ENCODE results near the gene OXA1L.
"Not testable (repeated sequence)": the region's sequence is repeated elsewhere in the genome, so short reads cannot be mapped to it uniquely, and the experiment has no call there.

OXA1L gene

DNA sequence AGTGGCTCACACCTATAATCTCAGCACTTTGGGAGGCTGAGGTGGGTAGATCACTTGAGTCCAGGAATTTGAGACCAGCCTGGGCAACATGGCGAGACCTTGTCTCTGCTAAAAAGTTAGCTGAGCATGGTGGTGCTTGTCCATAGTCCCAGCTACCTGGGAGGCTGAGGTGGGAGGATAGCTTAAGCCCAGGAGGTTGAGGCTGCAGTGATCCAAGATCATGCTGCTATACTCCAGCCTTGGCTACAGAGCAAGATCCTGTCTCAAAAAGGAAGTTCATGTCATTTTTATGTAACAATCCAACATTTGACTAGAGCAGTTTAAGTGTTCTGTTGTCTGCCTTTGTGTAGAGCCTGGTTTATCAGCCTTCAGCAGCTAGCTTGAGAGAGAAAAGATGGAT is 6.2 kb downstream of the OXA1L start:
- H3K4me3 ChIP-seq (ENCODE audit: low read depth, low read length), result no peak overlapping the region
- H3K36me3 ChIP-seq, result peaks cover 38% of the 10 kb centered on the region
- H3K9me3 ChIP-seq (ENCODE audit: severe bottlenecking), result no peaks in the 10 kb centered on the region
- no peak for DNase-seq
- TF ChIP-seq, protein P1, sequence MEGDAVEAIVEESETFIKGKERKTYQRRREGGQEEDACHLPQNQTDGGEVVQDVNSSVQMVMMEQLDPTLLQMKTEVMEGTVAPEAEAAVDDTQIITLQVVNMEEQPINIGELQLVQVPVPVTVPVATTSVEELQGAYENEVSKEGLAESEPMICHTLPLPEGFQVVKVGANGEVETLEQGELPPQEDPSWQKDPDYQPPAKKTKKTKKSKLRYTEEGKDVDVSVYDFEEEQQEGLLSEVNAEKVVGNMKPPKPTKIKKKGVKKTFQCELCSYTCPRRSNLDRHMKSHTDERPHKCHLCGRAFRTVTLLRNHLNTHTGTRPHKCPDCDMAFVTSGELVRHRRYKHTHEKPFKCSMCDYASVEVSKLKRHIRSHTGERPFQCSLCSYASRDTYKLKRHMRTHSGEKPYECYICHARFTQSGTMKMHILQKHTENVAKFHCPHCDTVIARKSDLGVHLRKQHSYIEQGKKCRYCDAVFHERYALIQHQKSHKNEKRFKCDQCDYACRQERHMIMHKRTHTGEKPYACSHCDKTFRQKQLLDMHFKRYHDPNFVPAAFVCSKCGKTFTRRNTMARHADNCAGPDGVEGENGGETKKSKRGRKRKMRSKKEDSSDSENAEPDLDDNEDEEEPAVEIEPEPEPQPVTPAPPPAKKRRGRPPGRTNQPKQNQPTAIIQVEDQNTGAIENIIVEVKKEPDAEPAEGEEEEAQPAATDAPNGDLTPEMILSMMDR (IDR thresholded peaks at IDR 0.05; ENCODE audit: low read depth, low read length), result no peak
- no peaks in the 10 kb centered on the region for H3K27me3 ChIP-seq (ENCODE audit: insufficient read depth, low read depth, severe bottlenecking)
- H3K27ac ChIP-seq, result no peak overlapping the region

DNA sequence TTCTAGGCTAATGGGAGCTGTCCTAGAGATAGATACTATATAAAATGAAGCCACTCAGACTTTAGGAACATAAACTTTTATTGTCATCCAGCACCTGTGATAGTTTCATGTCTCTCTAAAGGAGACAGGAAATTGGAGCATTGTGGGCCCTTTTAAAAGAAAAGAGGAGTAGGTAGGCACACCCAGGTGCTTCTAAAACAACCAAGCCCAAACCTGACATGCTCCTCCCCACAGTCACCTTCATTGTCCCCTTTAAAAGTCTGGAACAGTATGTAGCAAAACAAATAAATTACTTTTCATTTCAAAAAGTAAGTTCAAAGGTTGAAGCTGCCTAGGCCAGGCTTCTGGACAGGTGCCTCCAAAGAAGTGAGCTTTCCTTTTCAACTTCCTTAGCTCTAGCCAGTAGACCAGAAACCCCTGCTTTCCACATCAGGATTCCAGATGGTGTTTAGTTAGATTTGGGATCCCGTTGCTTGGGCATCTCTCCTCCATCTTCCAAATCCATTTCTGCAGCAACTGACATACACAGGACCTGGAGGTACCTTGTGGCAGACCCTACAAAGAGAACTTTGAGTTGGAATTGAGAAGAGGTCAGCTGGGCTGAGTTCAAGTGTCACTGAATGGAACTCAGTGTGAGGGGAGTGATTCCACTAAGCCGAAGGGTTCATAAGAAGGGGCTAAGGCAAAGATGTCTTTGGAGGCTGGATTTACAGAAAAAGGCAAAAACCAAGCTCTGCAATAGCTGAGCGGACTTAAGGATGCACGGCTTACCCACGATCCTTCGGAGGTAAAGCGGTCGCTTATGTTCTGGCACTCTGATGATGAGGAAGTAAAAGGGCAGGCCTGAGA is 6.9 kb downstream of the OXA1L start:
- no peak for DNase-seq
- Histone ChIP-seq H3K27me3 (ENCODE audit: insufficient read depth, low read depth, severe bottlenecking) (no peaks in the 10 kb centered on the region), H3K36me3 (peaks cover 32% of the 10 kb centered on the region), H3K4me3 (ENCODE audit: low read depth, low read length) (no peak overlapping the region), H3K9me3 (ENCODE audit: severe bottlenecking) (no peaks in the 10 kb centered on the region), H3K27ac (no peak overlapping the region)
- TF ChIP-seq, protein P1 (IDR thresholded peaks at IDR 0.05; ENCODE audit: low read depth, low read length), result no peak

DNA sequence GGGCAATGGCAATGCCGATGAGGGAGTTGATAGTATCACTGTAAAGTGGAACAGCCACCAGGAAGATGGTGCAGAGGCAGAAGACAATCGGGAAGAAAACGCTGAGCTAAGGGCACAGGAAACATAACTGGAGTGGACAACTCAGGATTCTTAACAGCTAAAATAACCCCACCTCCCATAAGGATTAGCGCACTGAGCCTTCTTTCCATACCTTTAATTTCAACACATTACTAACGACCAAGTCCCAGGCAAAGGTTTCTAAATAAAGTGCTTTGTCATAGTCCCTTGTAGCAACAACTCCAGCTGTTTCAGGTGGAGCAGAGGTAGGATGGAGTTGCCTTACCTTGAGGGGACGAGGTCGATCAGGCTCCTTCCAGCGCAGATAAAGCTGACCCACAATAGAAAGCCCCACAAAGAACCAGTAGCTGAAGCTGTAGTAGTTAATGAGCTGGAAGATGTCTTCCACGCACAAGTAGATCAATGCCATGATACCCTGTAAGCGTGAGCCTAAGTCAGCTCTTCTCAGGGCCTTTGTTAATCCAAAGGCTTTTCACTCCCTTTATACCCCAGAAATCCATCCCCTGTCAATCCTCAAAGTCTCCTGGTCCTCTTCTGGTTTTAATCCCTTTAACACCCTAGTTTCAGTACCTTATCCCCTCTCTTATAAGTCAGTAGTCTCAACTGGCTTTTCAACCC is 7.7 kb downstream of the OXA1L start:
- no peak overlapping the region for H3K4me3 ChIP-seq (ENCODE audit: low read depth, low read length)
- H3K27ac ChIP-seq, result no peak overlapping the region
- TF ChIP-seq, protein P1 (IDR thresholded peaks at IDR 0.05; ENCODE audit: low read depth, low read length), result no peak
- H3K27me3 ChIP-seq (ENCODE audit: insufficient read depth, low read depth, severe bottlenecking), result no peaks in the 10 kb centered on the region
- DNase-seq, result peak; percentile 62
- no peaks in the 10 kb centered on the region for H3K9me3 ChIP-seq (ENCODE audit: severe bottlenecking)
- H3K36me3 ChIP-seq, result peaks cover 31% of the 10 kb centered on the region

DNA sequence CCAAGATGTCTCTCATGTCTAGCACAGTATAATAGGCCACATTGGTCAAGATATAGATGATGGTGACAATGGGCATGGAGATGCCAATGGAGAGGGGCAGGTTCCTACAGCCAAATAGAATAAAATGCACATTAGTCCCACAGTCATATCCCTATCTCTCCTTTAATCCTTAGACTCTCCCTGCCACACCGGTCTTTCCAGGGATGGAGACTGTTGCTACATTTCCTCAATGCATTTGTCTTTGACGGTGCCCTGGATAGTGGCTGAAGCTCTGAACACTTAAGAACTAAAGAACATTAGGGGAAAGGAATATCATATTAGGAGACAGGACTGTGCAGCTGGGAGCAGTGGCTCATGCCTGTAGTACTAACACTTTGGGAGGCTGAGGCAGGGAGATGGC is 9.7 kb downstream of the OXA1L start:
- H3K9me3 ChIP-seq (ENCODE audit: severe bottlenecking), result no peaks in the 10 kb centered on the region
- no peak overlapping the region for H3K27ac ChIP-seq
- H3K4me3 ChIP-seq (ENCODE audit: low read depth, low read length), result no peak overlapping the region
- DNase-seq, result no peak
- TF ChIP-seq, protein P1 (IDR thresholded peaks at IDR 0.05; ENCODE audit: low read depth, low read length), result no peak
- peaks cover 12% of the 10 kb centered on the region for H3K36me3 ChIP-seq
- no peaks in the 10 kb centered on the region for H3K27me3 ChIP-seq (ENCODE audit: insufficient read depth, low read depth, severe bottlenecking)

DNA sequence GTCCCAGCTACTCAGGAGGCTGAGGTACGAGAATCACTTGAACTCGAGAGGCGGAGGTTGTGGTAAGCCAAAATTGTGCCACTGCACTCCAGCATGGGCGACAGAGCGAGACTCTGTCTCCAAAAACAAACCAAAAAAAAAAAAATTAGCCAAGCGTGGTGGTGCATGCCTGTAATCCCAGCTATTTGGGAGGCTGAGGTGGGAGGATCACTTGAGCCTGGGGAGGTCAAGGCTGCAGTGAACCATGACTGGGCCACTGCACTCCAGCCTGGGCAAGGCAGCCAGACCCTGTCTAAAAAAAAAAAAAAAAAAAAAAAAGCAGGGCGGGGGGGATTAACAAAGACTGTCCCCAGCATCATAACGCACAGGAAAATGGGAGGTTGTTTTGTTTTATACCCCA is 10.4 kb downstream of the OXA1L start:
- not testable (repeated sequence) for H3K4me3 ChIP-seq (ENCODE audit: low read depth, low read length); H3K9me3 ChIP-seq (ENCODE audit: severe bottlenecking); DNase-seq; H3K27me3 ChIP-seq (ENCODE audit: insufficient read depth, low read depth, severe bottlenecking); H3K36me3 ChIP-seq; H3K27ac ChIP-seq

DNA sequence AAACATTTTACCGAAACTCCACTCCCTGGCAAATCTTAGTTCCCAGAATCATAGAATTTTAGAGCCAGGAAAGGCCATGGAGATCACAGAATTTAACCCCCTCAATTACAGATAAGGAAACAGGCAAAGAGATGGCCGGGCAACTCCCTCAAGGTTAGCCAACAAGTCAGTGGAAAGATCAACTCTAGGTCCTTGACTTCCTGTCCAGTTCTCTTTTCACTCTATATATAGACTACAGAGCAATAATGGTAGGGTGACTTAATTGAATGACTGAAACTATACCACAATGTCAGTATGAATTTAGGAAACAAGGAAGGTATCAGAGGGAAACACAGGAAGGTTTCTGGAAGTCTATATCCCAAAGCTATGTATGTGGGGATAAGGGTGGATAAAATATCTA is 11.6 kb downstream of the OXA1L start:
- Histone ChIP-seq H3K4me3 (ENCODE audit: low read depth, low read length) (no peak overlapping the region), H3K27me3 (ENCODE audit: insufficient read depth, low read depth, severe bottlenecking) (no peaks in the 10 kb centered on the region), H3K27ac (no peak overlapping the region), H3K36me3 (no peaks in the 10 kb centered on the region; the same call in 1 of the 2 replicates), H3K9me3 (ENCODE audit: severe bottlenecking) (no peaks in the 10 kb centered on the region)
- TF ChIP-seq, protein P1 (IDR thresholded peaks at IDR 0.05; ENCODE audit: low read depth, low read length), result no peak
- DNase-seq, result no peak
